Measurements from ENCODE around the gene TTLL11.

GRCh38 chr9:122007837-122008236 is 85.3 kb downstream of the TTLL11 start:
- TF ChIP-seq CTCF (IDR thresholded peaks at IDR 0.05; ENCODE audit: control extremely low read depth in 1 of 3, insufficient read depth in 1 of 3, low read depth in 1 of 3, low read length in 3 of 3) (no peak), MAFK (IDR thresholded peaks at IDR 0.05; ENCODE audit: low read depth, low read length) (no peak), GABPA (IDR thresholded peaks at IDR 0.05; ENCODE audit: borderline replicate concordance, insufficient read depth, low read length) (no peak), POLR2A (IDR thresholded peaks at IDR 0.05; ENCODE audit: control extremely low read depth in 1 of 2, low read depth in 2 of 2, low read length in 2 of 2) (no peak), KDM1A (IDR thresholded peaks at IDR 0.05; ENCODE audit: borderline replicate concordance, low read length) (no peak), GTF2F1 (IDR thresholded peaks at IDR 0.05; ENCODE audit: borderline replicate concordance, low read depth, low read length) (no peak)

Data from H1 (cell line).